Panc1 (cell line): ENCODE data around the gene TGFB3.

Source experiments
- CTCF ChIP-seq: fragments of 450-650 bp; IDR thresholded peaks from 2 replicates; pipeline ENCODE4 v1.5.1; 2017; ENCODE audit warnings: mild to moderate bottlenecking
- POLR2AphosphoS5 ChIP-seq: IDR thresholded peaks from 2 replicates; pipeline ENCODE4 v1.6.1; 2012; ENCODE audit warnings: mild to moderate bottlenecking, low read depth, low read length, moderate library complexity
- REST ChIP-seq, 2 experiments: IDR thresholded peaks; 2 replicates each; pipeline ENCODE4 v1.6.1; 2011 to 2012; ENCODE audit warnings: low read depth in 2 of 2, control low read depth in 1 of 2, low read length in 1 of 2, mild to moderate bottlenecking in 1 of 2, moderate library complexity in 1 of 2; ENCODE audit not compliant: insufficient read depth in 1 of 2
- SIN3A ChIP-seq: IDR thresholded peaks from 2 replicates; pipeline ENCODE4 v1.6.1; 2012; ENCODE audit warnings: low read depth, mild to moderate bottlenecking, low read length, moderate library complexity, borderline replicate concordance; ENCODE audit not compliant: insufficient read depth
- TCF7L2 ChIP-seq: IDR thresholded peaks from 2 replicates; pipeline ENCODE4 v1.6.1; 2011; ENCODE audit warnings: mild to moderate bottlenecking, low read depth, low read length, inconsistent platforms

- TF ChIP-seq CTCF: no peak; the same call in 1 of the 2 replicates
- no peak for TF ChIP-seq POLR2AphosphoS5
- no peak for TF ChIP-seq REST (IDR thresholded peaks at IDR 0.05; ENCODE audit: insufficient read depth in 1 of 2, low read depth in 2 of 2, low read length in 1 of 2)
- no peak for TF ChIP-seq SIN3A
- no peak for TF ChIP-seq TCF7L2
Measured at GRCh38 chr14:75976826-75977581, 4.8 kb downstream of the TGFB3 start.
